Heart left ventricle (tissue), 16 donors: ENCODE data around the gene MAPKAPK3. TPM values are rescaled to one million over a fixed set of nuclear protein-coding genes. Genes with fewer than 3 reads are reported as not detected.

Source experiments
- ATAC-seq, 4 donors: fragments of 200-7000 bp; cut with Tn5 transposase; one replicate each; pipeline ENCODE4 v1.9.1; 2020 to 2022; ENCODE audit warnings: moderate library complexity in 4 of 4, mild to moderate bottlenecking in 3 of 4, moderate number of reproducible peaks in 1 of 4
- DNase-seq, 5 donors: peaks; one replicate each; pipeline ENCODE4 v3.0.0-alpha.2; 2020
- H3K27ac ChIP-seq, 12 donors: fragments of 200-600 bp; sonication (generic) in 4 of 12; one replicate each; pipeline versions ENCODE4 v1.5.0 to v1.8.0; 2016 to 2022; ENCODE audit warnings: mild to moderate bottlenecking in 2 of 12
- H3K27me3 ChIP-seq, 9 donors: fragments of 200-600 bp; sonication (generic) in 2 of 9; one replicate each; pipeline versions ENCODE4 v1.5.1 to v1.8.0; 2016 to 2022; ENCODE audit warnings: mild to moderate bottlenecking in 3 of 9
- H3K36me3 ChIP-seq, 9 donors: fragments of 200-600 bp; sonication (generic) in 2 of 9; one replicate each; pipeline versions ENCODE4 v1.5.0 to v1.8.0; 2018 to 2022; ENCODE audit warnings: mild to moderate bottlenecking in 2 of 9
- H3K4me1 ChIP-seq, 12 donors: fragments of 200-600 bp; sonication (generic) in 4 of 12; one replicate each; pipeline versions ENCODE4 v1.5.0 to v1.8.0; 2016 to 2022; ENCODE audit warnings: mild to moderate bottlenecking in 3 of 12
- H3K4me3 ChIP-seq, 12 donors: fragments of 200-600 bp; sonication (generic) in 4 of 12; one replicate each; pipeline versions ENCODE4 v1.5.0 to v1.8.0; 2017 to 2022; ENCODE audit warnings: mild to moderate bottlenecking in 9 of 12, moderate library complexity in 4 of 12
- H3K9me3 ChIP-seq, 12 donors: fragments of 200-600 bp; sonication (generic) in 4 of 12; one replicate each; pipeline versions ENCODE4 v1.5.0 to v1.8.0; 2016 to 2022; ENCODE audit warnings: mild to moderate bottlenecking in 1 of 12
- POLR2A ChIP-seq, 2 donors: fragments of 450-650 bp; IDR thresholded peaks; one replicate each; pipeline ENCODE4 v1.6.1; 2017; ENCODE audit warnings: antibody characterized with exemption in 2 of 2, mild to moderate bottlenecking in 2 of 2, moderate library complexity in 2 of 2
- WGBS, 4 donors: extraction: QIAGEN DNeasy Blood & Tissue Kit in 2 of 4; methylation state at CpG; one replicate each; pipeline versions ENCODE4 v1.1.5 to v1.1.7; 2013 to 2018; 5-methylcytosine and 5-hydroxymethylcytosine counted together
- intact Hi-C, 10 donors: fragments of 100-400 bp; cut with DNase I; formaldehyde crosslinking; loops; one replicate each; pipeline versions ENCODE4 v1.11.1 to v1.14.2; 2022
- polyA plus RNA-seq, 2 donors: library from polyadenylated mRNA; stranded (reverse); fragments of 200-250 nt; gene quantifications; one replicate each; pipeline ENCODE4 v1.2.3, GENCODE V29; 2013
- total RNA-seq, 9 donors: library from RNA; depleted of rRNA in 2 of 9; stranded (reverse); fragments of >200 nt in 2 of 9; fragmentation: NEBNext Ultra II Directional in 3 of 9; extraction: Animal tissue kit (Norgen Biotek cat#: 25700) in 3 of 9; gene quantifications; one replicate each; pipeline versions ENCODE4 v1.1.0 to v1.2.4, GENCODE V29; 2016 to 2023
- TF ChIP-seq, protein P1 (sequence below), 12 donors: fragments of 200-600 bp; sonication (generic) in 4 of 12; IDR thresholded peaks; one replicate each; pipeline versions ENCODE4 v1.5.0 to v1.8.0; 2018 to 2022; ENCODE audit warnings: antibody characterized with exemption in 12 of 12, mild to moderate bottlenecking in 5 of 12
- donor health status: ischemic (EF 13 %, LVEDD 7.1; RV severe dilation, severe dysfunction).
- donor health status: healthy with polysubstance abuse.
- donor health status: DM: no; HTN: yes; CAD: no.
- donor health status: DM: no; HTN: no; CAD: no.
- donor health status: ischemic (EF 25% LVEDD 6.9; RV normal size, moderate dysfunction).
- donor health status: ischemic (EF 25% LVEDD 5.7; RV mildly dilated, moderate dysfunction).
- donor health status: healthy.
- donor health status: DM: yes; HTN: yes; CAD: no.
- donor health status: ischemic (EF 35%, LVEDD 5.7; RV mildly dilated, moderate dysfunction).
- donor health status: nonischemic (EF 11% LVEDD 7.7; RV severe dilation, severe dysfunction).
- donor health status: DM: yes; HTN: yes; CAD: no.
- donor health status: PGD.
- donor health status: ischemic (EF 29% LVEDD 5.4; RV normal size, mild dysfunction).
- donor health status: nonischemic (EF 23%, LVEDD 6.1; RV moderate dilation, normal function).

Gene MAPKAPK3
- total and polyA plus RNA-seq, 11 donors, result 226 to 398 (median 287) TPM

- intact Hi-C loops, result no loop called here
- peaks cover 0 to 55% (median 8%) of the 10 kb centered on the region in 9 donors for H3K36me3 ChIP-seq
- peak in 3 of 4 donors; percentile 11 to 23 (median 13) for ATAC-seq
Measured at GRCh38 chr3:50581459-50581842, 35.5 kb upstream of the MAPKAPK3 start.

GRCh38 chr3:50582083-50582482, 34.9 kb upstream of the MAPKAPK3 start:
- H3K4me1 ChIP-seq, result peaks cover 0 to 65% (median 47%) of the 10 kb centered on the region in 12 donors
- 48 to 67% (median 53%) methylated on average over 6 to 9 of the region's 9 CpGs for WGBS, 4 donors
- peaks cover 0 to 49% (median 8%) of the 10 kb centered on the region in 9 donors for H3K36me3 ChIP-seq
- TF ChIP-seq, protein P1, sequence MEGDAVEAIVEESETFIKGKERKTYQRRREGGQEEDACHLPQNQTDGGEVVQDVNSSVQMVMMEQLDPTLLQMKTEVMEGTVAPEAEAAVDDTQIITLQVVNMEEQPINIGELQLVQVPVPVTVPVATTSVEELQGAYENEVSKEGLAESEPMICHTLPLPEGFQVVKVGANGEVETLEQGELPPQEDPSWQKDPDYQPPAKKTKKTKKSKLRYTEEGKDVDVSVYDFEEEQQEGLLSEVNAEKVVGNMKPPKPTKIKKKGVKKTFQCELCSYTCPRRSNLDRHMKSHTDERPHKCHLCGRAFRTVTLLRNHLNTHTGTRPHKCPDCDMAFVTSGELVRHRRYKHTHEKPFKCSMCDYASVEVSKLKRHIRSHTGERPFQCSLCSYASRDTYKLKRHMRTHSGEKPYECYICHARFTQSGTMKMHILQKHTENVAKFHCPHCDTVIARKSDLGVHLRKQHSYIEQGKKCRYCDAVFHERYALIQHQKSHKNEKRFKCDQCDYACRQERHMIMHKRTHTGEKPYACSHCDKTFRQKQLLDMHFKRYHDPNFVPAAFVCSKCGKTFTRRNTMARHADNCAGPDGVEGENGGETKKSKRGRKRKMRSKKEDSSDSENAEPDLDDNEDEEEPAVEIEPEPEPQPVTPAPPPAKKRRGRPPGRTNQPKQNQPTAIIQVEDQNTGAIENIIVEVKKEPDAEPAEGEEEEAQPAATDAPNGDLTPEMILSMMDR (IDR thresholded peaks at IDR 0.05), result no peak
- TF ChIP-seq POLR2A (IDR thresholded peaks at IDR 0.05), result no peak
- no peaks in the 10 kb centered on the region for H3K27me3 ChIP-seq
- intact Hi-C loops, result no loop called here
- DNase-seq (no peak), ATAC-seq (peak in 2 of 4 donors; percentile 5 to 7)
- no peaks in the 10 kb centered on the region for H3K9me3 ChIP-seq
- no peak overlapping the region for H3K4me3 ChIP-seq
- H3K27ac ChIP-seq, result peak overlapping the region; percentile 32 to 95 (median 80)

More at GRCh38 chr3:50581459-50581842, 35.5 kb upstream of the MAPKAPK3 start:
- H3K4me1 ChIP-seq, result peaks cover 0 to 59% (median 43%) of the 10 kb centered on the region in 12 donors
- peak overlapping the region in 11 of 12 donors; percentile 77 to 95 (median 80) for H3K27ac ChIP-seq
- no peak overlapping the region for H3K4me3 ChIP-seq
- WGBS, 4 donors, result 45 to 92% (median 62%) methylated on average over 2 of the region's 2 CpGs
- DNase-seq, result peak in 1 of 5 donors; percentile 55
- TF ChIP-seq POLR2A (IDR thresholded peaks at IDR 0.05), result no peak
- TF ChIP-seq, protein P1 (IDR thresholded peaks at IDR 0.05), result no peak
- no peaks in the 10 kb centered on the region for H3K27me3 ChIP-seq
- no peaks in the 10 kb centered on the region for H3K9me3 ChIP-seq

- 33 to 42% (median 35%) methylated on average over 5 to 6 of the region's 6 CpGs for WGBS, 4 donors
- Histone ChIP-seq H3K27ac (peak overlapping the region; percentile 60 to 95 (median 82)), H3K36me3 (peaks cover 0 to 34% (median 0%) of the 10 kb centered on the region in 9 donors), H3K9me3 (no peaks in the 10 kb centered on the region), H3K4me3 (no peak overlapping the region), H3K4me1 (peaks cover 0 to 80% (median 52%) of the 10 kb centered on the region in 12 donors), H3K27me3 (no peaks in the 10 kb centered on the region)
- TF ChIP-seq POLR2A (IDR thresholded peaks at IDR 0.05), result no peak
- TF ChIP-seq, protein P1 (IDR thresholded peaks at IDR 0.05), result no peak
- DNase-seq (peak; percentile 81 to 96 (median 89)), ATAC-seq (peak; percentile 82 to 89 (median 84))
- intact Hi-C loops, result loop anchor here in 1 of 10 donors (1.0 kb wide), 1 partner anchor 17 kb away; no protein-coding TSS in a partner anchor
Measured at GRCh38 chr3:50583897-50584296, 33.1 kb upstream of the MAPKAPK3 start.

DNA sequence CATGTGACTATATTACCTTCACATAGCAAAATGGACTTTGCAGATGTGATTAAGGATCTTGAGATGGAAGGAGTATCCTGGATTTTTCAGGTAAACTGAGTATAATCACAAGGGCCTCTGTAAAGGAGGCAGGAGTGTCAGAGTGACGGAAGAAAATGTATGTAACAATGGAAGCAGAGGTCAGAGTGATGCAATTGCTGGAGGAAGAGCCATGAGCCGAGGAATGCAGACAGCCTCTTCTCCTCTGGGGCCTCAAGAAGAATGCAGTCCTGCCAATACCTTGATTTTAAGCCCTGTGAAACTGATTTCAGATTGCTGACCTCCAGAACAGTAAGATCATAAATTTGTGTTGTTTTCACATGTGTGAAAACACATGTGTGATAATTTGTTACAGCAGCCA, 32.6 kb upstream of the MAPKAPK3 start:
- H3K27me3 ChIP-seq, result no peaks in the 10 kb centered on the region
- intact Hi-C loops, result loop anchor here in 1 of 10 donors (1.0 kb wide), 1 partner anchor 17 kb away; no protein-coding TSS in a partner anchor
- H3K4me1 ChIP-seq, result peaks cover 0 to 80% (median 53%) of the 10 kb centered on the region in 12 donors
- DNase-seq (no peak), ATAC-seq (no peak)
- peak overlapping the region; percentile 60 to 95 (median 82) for H3K27ac ChIP-seq
- WGBS, 4 donors, result 50 to 69% (median 53%) methylated on average over 2 of the region's 2 CpGs
- H3K4me3 ChIP-seq, result no peak overlapping the region
- no peaks in the 10 kb centered on the region for H3K9me3 ChIP-seq
- peaks cover 0 to 29% (median 0%) of the 10 kb centered on the region in 9 donors for H3K36me3 ChIP-seq
- TF ChIP-seq POLR2A (IDR thresholded peaks at IDR 0.05), result no peak
- TF ChIP-seq, protein P1 (IDR thresholded peaks at IDR 0.05), result no peak
